ENCODE measurements around the gene RBM33.

Gene RBM33

DNA sequence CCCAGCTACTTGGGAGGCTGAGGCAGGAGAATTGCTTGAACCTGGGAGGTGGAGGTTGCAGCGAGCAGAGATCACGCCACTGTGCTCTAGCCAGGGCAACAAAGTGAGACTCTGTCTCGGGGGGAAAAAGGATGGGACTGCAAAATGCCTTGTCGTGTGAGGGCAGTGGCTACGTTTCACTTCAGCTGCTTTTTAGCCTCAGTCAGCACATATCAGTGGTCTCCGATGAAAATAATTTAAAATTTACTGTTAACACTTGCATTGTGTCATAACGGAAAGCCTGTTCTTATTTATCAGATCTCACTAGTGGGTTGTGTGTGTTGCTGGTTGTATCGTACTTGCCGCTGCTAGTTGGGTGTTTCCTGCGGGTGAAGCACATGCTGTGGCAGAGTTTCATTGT lies 61.9 kb downstream of the RBM33 start:
- H3K4me3 ChIP-seq (ENCODE audit: low read length) = no peak overlapping the region
- no peak overlapping the region for H2AFZ ChIP-seq (ENCODE audit: low read length)
- no peaks in the 10 kb centered on the region for H3F3A ChIP-seq (ENCODE audit: insufficient read depth, low read length)
- peaks cover 5% of the 10 kb centered on the region; the same call in 1 of the 2 replicates for H4K20me1 ChIP-seq (ENCODE audit: insufficient read depth, low read length)
- no peak overlapping the region for H3K4me2 ChIP-seq (ENCODE audit: low read depth, low read length)
- TF ChIP-seq EZH2phosphoT487 (IDR thresholded peaks at IDR 0.05; ENCODE audit: low read length) = no peak
- no peak for TF ChIP-seq CTCF (IDR thresholded peaks at IDR 0.05; ENCODE audit: low read length)
- TF ChIP-seq EZH2 (optimal IDR thresholded peaks at IDR 0.05; ENCODE audit: low read depth, low read length) = no peak
- H3K27ac ChIP-seq (ENCODE audit: low read length) = no peak overlapping the region
- no peaks in the 10 kb centered on the region for H3K27me3 ChIP-seq (replicated peaks; ENCODE audit: insufficient read depth, low read length)
- DNase-seq = peak; percentile 1
- H3K9me3 ChIP-seq (replicated peaks; ENCODE audit: insufficient read depth, low read length) = no peaks in the 10 kb centered on the region
- peaks cover 66% of the 10 kb centered on the region for H3K79me2 ChIP-seq (ENCODE audit: low read length)
- no peaks in the 10 kb centered on the region for H3K4me1 ChIP-seq (ENCODE audit: low read length)
- H3K9ac ChIP-seq (ENCODE audit: low read length) = no peak overlapping the region
- no peaks in the 10 kb centered on the region for H3K9me2 ChIP-seq (replicated peaks; ENCODE audit: insufficient read depth, low read length)
- peaks cover 15% of the 10 kb centered on the region for H3K36me3 ChIP-seq (replicated peaks; ENCODE audit: insufficient read depth, low read length)

- Histone ChIP-seq H3F3A (ENCODE audit: insufficient read depth, low read length) (no peaks in the 10 kb centered on the region), H3K36me3 (replicated peaks; ENCODE audit: insufficient read depth, low read length) (peaks cover 14% of the 10 kb centered on the region), H3K9ac (ENCODE audit: low read length) (no peak overlapping the region), H3K27ac (ENCODE audit: low read length) (no peak overlapping the region), H3K9me2 (replicated peaks; ENCODE audit: insufficient read depth, low read length) (no peaks in the 10 kb centered on the region), H3K4me2 (ENCODE audit: low read depth, low read length) (no peak overlapping the region), H3K4me3 (ENCODE audit: low read length) (no peak overlapping the region), H3K79me2 (ENCODE audit: low read length) (peaks cover 75% of the 10 kb centered on the region), H4K20me1 (ENCODE audit: insufficient read depth, low read length) (peaks cover 18% of the 10 kb centered on the region; the same call in 1 of the 2 replicates), H3K9me3 (replicated peaks; ENCODE audit: insufficient read depth, low read length) (no peaks in the 10 kb centered on the region), H2AFZ (ENCODE audit: low read length) (no peak overlapping the region), H3K27me3 (replicated peaks; ENCODE audit: insufficient read depth, low read length) (no peaks in the 10 kb centered on the region), H3K4me1 (ENCODE audit: low read length) (no peaks in the 10 kb centered on the region)
- DNase-seq = peak; percentile 6
- TF ChIP-seq EZH2phosphoT487 (IDR thresholded peaks at IDR 0.05; ENCODE audit: low read length) = no peak
- no peak for TF ChIP-seq CTCF (IDR thresholded peaks at IDR 0.05; ENCODE audit: low read length)
- TF ChIP-seq EZH2 (optimal IDR thresholded peaks at IDR 0.05; ENCODE audit: low read depth, low read length) = no peak
Measured at GRCh38 chr7:155709453-155709852, 65.0 kb downstream of the RBM33 start.

- Histone ChIP-seq H3F3A (ENCODE audit: insufficient read depth, low read length) (no peaks in the 10 kb centered on the region), H3K79me2 (ENCODE audit: low read length) (peaks cover 81% of the 10 kb centered on the region), H3K9ac (ENCODE audit: low read length) (no peak overlapping the region), H4K20me1 (ENCODE audit: insufficient read depth, low read length) (peaks cover 18% of the 10 kb centered on the region; the same call in 1 of the 2 replicates), H3K36me3 (replicated peaks; ENCODE audit: insufficient read depth, low read length) (peaks cover 14% of the 10 kb centered on the region), H3K9me2 (replicated peaks; ENCODE audit: insufficient read depth, low read length) (no peaks in the 10 kb centered on the region), H3K4me1 (ENCODE audit: low read length) (no peaks in the 10 kb centered on the region), H3K4me3 (ENCODE audit: low read length) (no peak overlapping the region), H3K9me3 (replicated peaks; ENCODE audit: insufficient read depth, low read length) (no peaks in the 10 kb centered on the region), H3K27ac (ENCODE audit: low read length) (no peak overlapping the region), H3K4me2 (ENCODE audit: low read depth, low read length) (no peak overlapping the region), H2AFZ (ENCODE audit: low read length) (no peak overlapping the region), H3K27me3 (replicated peaks; ENCODE audit: insufficient read depth, low read length) (no peaks in the 10 kb centered on the region)
- peak; percentile 0 for DNase-seq
- TF ChIP-seq CTCF (IDR thresholded peaks at IDR 0.05; ENCODE audit: low read length) (no peak), EZH2 (optimal IDR thresholded peaks at IDR 0.05; ENCODE audit: low read depth, low read length) (no peak), EZH2phosphoT487 (IDR thresholded peaks at IDR 0.05; ENCODE audit: low read length) (no peak)
Measured at GRCh38 chr7:155710031-155710430, 65.6 kb downstream of the RBM33 start.
